GM21390 (cell line): ENCODE data around the gene COL27A1.

Experiments
- ATAC-seq: cut with Tn5 transposase; IDR thresholded peaks from one replicate; pipeline ENCODE4 v1.9.1; 2021; ENCODE audit not compliant: unreplicated experiment

Gene COL27A1

GRCh38 chr9:114281473-114282103 lies 126.3 kb downstream of the COL27A1 start:
- ATAC-seq = no peak

GRCh38 chr9:114282104-114282485 lies 126.8 kb downstream of the COL27A1 start:
- no peak for ATAC-seq

- no peak for ATAC-seq
Observed at GRCh38 chr9:114282507-114282906, 127.2 kb downstream of the COL27A1 start.

- ATAC-seq = no peak
Observed at GRCh38 chr9:114282926-114283325, 127.6 kb downstream of the COL27A1 start.

GRCh38 chr9:114283551-114284111 lies 128.3 kb downstream of the COL27A1 start:
- ATAC-seq = no peak

GRCh38 chr9:114284316-114285060 lies 129.2 kb downstream of the COL27A1 start:
- no peak for ATAC-seq

GRCh38 chr9:114285166-114285867 lies 130.0 kb downstream of the COL27A1 start:
- ATAC-seq = no peak

- ATAC-seq = no peak
Observed at GRCh38 chr9:114286146-114286679, 130.9 kb downstream of the COL27A1 start.

GRCh38 chr9:114287001-114287762 lies 131.8 kb downstream of the COL27A1 start:
- no peak for ATAC-seq

- no peak for ATAC-seq
Observed at GRCh38 chr9:114287763-114288192, 132.4 kb downstream of the COL27A1 start.

- no peak for ATAC-seq
Observed at GRCh38 chr9:114288193-114289091, 133.1 kb downstream of the COL27A1 start.

GRCh38 chr9:114289106-114289505 lies 133.8 kb downstream of the COL27A1 start:
- no peak for ATAC-seq

GRCh38 chr9:114289571-114290481 lies 134.5 kb downstream of the COL27A1 start:
- no peak for ATAC-seq

- ATAC-seq = no peak
Observed at GRCh38 chr9:114290561-114290986, 135.2 kb downstream of the COL27A1 start.

- ATAC-seq = peak; percentile 54
Observed at GRCh38 chr9:114291064-114291474, 135.7 kb downstream of the COL27A1 start.

- ATAC-seq = no peak
Observed at GRCh38 chr9:114291886-114292590, 136.7 kb downstream of the COL27A1 start.

GRCh38 chr9:114294664-114295063 lies 139.3 kb downstream of the COL27A1 start:
- no peak for ATAC-seq

GRCh38 chr9:114296338-114296737 lies 141.0 kb downstream of the COL27A1 start:
- no peak for ATAC-seq
